ENCODE data around the gene METTL15.

METTL15 gene

GRCh38 chr11:28137366-28137765, 29.2 kb downstream of the METTL15 start:
- DNase-seq (no peak), ATAC-seq (no peak)
- Mint-ChIP-seq H3K27me3 (no peaks in the 10 kb centered on the region), H3K4me1 (no peaks in the 10 kb centered on the region), H3K4me3 (no peak overlapping the region), H3K36me3 (ENCODE audit: low read depth) (peaks cover 68% of the 10 kb centered on the region), H3K9me3 (peaks cover 51% of the 10 kb centered on the region), H3K27ac (no peak overlapping the region)

GRCh38 chr11:28137832-28138231, 29.6 kb downstream of the METTL15 start:
- Mint-ChIP-seq H3K4me3 (no peak overlapping the region), H3K36me3 (ENCODE audit: low read depth) (peaks cover 67% of the 10 kb centered on the region), H3K4me1 (no peaks in the 10 kb centered on the region), H3K27me3 (no peaks in the 10 kb centered on the region), H3K27ac (no peak overlapping the region), H3K9me3 (peaks cover 49% of the 10 kb centered on the region)
- DNase-seq: no peak
- ATAC-seq: no peak

DNA sequence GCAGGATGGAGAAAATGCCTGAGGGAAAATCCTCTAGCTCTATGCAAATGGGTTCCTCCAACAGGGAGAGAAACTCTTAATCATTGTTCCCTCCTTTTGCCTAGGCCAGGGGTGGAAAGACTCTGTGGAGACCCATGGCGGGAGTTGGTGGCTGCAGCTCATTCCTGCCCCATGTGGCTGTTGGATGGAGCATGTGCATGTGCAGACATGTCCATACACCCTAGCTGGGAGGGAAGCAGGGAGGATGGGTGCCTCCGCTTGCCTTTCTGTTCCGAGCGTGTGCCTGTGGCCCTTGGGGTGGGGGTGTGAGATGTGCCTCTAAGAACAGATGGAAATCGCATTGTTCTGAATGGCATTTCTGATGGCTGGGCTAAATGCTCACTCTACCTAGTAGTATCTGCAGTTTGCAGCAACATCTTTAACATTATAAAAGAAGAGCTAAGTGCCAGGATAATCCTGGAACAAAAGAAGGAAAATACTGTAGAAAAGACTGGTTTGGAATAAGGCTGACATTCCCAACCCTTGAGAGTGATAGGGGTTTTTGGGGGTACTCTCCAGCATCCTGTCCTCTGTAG, 31.7 kb downstream of the METTL15 start:
- no peak for ATAC-seq
- H3K27ac Mint-ChIP-seq: no peak overlapping the region
- H3K27me3 Mint-ChIP-seq: no peaks in the 10 kb centered on the region
- peaks cover 38% of the 10 kb centered on the region for H3K9me3 Mint-ChIP-seq
- H3K4me3 Mint-ChIP-seq: no peak overlapping the region
- no peak for DNase-seq
- H3K36me3 Mint-ChIP-seq (ENCODE audit: low read depth): peaks cover 52% of the 10 kb centered on the region
- peaks cover 4% of the 10 kb centered on the region for H3K4me1 Mint-ChIP-seq

DNA sequence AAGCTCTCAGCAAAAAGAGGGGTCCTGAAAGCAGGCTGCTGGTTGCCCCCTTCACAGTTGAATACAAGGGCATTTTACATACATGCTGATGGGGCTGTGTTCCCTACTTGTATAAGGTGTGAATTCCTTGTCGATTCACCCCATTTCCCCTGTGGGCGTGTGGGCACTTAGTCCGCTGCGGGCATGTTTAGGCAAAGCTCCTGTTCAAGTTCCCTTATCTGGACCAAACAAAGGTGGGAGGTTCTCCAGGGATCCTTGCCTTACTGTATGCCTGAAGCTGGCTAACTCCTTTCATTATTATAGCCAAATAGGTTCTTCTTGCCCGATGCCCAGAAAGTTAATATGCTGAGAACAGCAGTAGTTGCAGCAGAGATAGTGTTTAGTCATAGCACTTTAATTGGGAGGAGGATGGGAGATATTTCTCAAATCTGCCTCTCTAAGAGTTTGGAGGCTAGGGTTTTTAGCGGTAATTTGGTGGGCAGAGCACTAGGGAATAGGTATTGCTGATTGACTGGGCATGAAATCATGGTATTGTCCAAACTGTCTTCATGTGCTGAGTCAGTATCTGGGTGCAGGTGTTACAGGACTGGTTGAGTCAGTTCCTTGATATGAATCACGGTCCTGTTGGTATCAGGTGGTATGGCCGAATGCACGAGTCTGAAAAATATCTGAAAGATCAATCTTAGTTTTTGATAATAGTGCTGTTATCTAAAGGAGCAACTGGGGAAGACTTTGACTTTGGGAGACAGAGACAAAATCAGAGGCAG, 32.7 kb downstream of the METTL15 start:
- Mint-ChIP-seq H3K27me3 (no peaks in the 10 kb centered on the region), H3K4me3 (no peak overlapping the region), H3K9me3 (peaks cover 38% of the 10 kb centered on the region), H3K27ac (no peak overlapping the region), H3K36me3 (ENCODE audit: low read depth) (peaks cover 50% of the 10 kb centered on the region), H3K4me1 (peaks cover 4% of the 10 kb centered on the region)
- ATAC-seq (no peak), DNase-seq (no peak)

DNA sequence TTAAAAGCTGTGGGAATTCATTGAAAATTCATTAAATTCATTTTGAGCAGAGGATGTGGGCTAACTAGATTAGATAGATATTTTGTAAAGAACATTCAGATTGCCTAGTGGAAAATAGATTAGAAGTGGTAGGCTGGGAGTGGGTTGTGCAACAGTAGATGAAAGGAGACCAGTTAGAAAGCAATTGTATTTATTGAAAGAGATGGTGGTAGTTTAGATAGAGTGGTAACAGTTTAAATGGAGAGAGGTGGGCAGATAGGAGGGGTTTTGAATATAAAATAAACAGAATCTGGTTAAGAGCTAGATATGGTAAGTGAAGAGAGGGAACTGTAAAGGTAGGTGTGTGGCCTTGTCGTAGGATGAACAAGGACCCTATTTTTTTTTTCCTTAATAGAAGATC, 34.5 kb downstream of the METTL15 start:
- Mint-ChIP-seq H3K27me3 (no peaks in the 10 kb centered on the region), H3K36me3 (ENCODE audit: low read depth) (peaks cover 35% of the 10 kb centered on the region), H3K27ac (no peak overlapping the region), H3K4me1 (peaks cover 7% of the 10 kb centered on the region), H3K4me3 (no peak overlapping the region), H3K9me3 (peaks cover 28% of the 10 kb centered on the region)
- ATAC-seq (no peak), DNase-seq (no peak)

GRCh38 chr11:28144808-28145207, 36.6 kb downstream of the METTL15 start:
- H3K27me3 Mint-ChIP-seq: no peaks in the 10 kb centered on the region
- H3K36me3 Mint-ChIP-seq (ENCODE audit: low read depth): peaks cover 15% of the 10 kb centered on the region
- H3K27ac Mint-ChIP-seq: no peak overlapping the region
- H3K4me1 Mint-ChIP-seq: peaks cover 7% of the 10 kb centered on the region
- peaks cover 11% of the 10 kb centered on the region for H3K9me3 Mint-ChIP-seq
- ATAC-seq: no peak
- DNase-seq: no peak
- H3K4me3 Mint-ChIP-seq: no peak overlapping the region

GRCh38 chr11:28146123-28146751, 38.0 kb downstream of the METTL15 start:
- ATAC-seq (peak; percentile 83), DNase-seq (no peak)
- Mint-ChIP-seq H3K4me1 (peaks cover 7% of the 10 kb centered on the region), H3K9me3 (peaks cover under 1% of the 10 kb centered on the region), H3K27ac (no peak overlapping the region), H3K36me3 (ENCODE audit: low read depth) (peaks cover 2% of the 10 kb centered on the region), H3K4me3 (no peak overlapping the region), H3K27me3 (no peaks in the 10 kb centered on the region)

DNA sequence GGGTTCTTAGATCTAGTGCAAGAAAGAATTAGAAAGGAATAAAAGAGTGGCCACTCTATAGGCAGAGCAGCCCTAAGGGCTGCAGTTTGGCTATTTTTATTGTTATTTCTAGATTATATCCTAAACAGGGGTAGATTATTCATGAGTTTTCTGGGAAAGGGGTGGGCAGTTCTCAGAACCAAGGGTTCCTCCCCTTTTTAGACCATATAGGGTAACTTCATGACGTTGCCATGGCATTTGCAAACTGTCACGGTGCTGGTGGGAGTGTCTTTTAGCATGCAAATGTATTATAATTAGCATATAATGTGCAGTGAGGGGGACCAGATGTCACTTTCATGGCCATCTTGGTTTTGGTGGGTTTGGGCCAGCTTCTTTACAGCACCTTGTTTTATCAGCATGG, 44.6 kb downstream of the METTL15 start:
- H3K9me3 Mint-ChIP-seq: no peaks in the 10 kb centered on the region
- H3K4me3 Mint-ChIP-seq: no peak overlapping the region
- no peaks in the 10 kb centered on the region for H3K27me3 Mint-ChIP-seq
- no peak for DNase-seq
- no peak overlapping the region for H3K27ac Mint-ChIP-seq
- no peaks in the 10 kb centered on the region for H3K4me1 Mint-ChIP-seq
- ATAC-seq: no peak
- peaks cover 18% of the 10 kb centered on the region for H3K36me3 Mint-ChIP-seq (ENCODE audit: low read depth)

- H3K36me3 Mint-ChIP-seq (ENCODE audit: low read depth): peaks cover 26% of the 10 kb centered on the region
- no peak overlapping the region for H3K27ac Mint-ChIP-seq
- H3K4me3 Mint-ChIP-seq: no peak overlapping the region
- H3K9me3 Mint-ChIP-seq: no peaks in the 10 kb centered on the region
- ATAC-seq (no peak), DNase-seq (no peak)
- H3K27me3 Mint-ChIP-seq: no peaks in the 10 kb centered on the region
- H3K4me1 Mint-ChIP-seq: no peaks in the 10 kb centered on the region
Measured at GRCh38 chr11:28153586-28153985, 45.4 kb downstream of the METTL15 start.

GRCh38 chr11:28168718-28169117, 60.5 kb downstream of the METTL15 start:
- peaks cover 34% of the 10 kb centered on the region for H3K36me3 Mint-ChIP-seq (ENCODE audit: low read depth)
- H3K9me3 Mint-ChIP-seq: peaks cover 5% of the 10 kb centered on the region
- H3K4me3 Mint-ChIP-seq: no peak overlapping the region
- DNase-seq: no peak
- H3K27me3 Mint-ChIP-seq: no peaks in the 10 kb centered on the region
- no peak overlapping the region for H3K27ac Mint-ChIP-seq
- peaks cover 10% of the 10 kb centered on the region for H3K4me1 Mint-ChIP-seq
- no peak for ATAC-seq

DNA sequence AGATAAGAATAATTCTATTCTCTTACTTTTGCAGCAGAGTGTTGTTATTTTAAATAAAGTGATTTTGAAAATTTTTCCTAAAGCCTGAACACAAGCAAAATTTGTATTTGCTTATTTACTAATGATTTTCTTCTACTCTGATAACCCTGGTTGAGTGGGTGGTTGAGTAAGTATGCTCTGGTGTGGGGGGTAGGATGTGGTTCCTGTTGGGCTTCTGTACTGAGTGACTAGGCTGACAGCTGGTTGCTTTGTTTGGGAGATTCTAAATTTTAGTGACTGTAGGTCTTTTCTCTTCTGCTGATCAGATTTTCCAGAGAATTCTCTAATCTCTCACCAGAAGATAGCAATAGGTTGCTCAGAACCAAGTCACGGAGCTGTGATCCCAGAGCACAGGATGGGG, 61.6 kb downstream of the METTL15 start:
- H3K27ac Mint-ChIP-seq: no peak overlapping the region
- H3K4me1 Mint-ChIP-seq: peaks cover 10% of the 10 kb centered on the region
- peak; percentile 68 for ATAC-seq
- peaks cover 8% of the 10 kb centered on the region for H3K9me3 Mint-ChIP-seq
- peaks cover 39% of the 10 kb centered on the region for H3K36me3 Mint-ChIP-seq (ENCODE audit: low read depth)
- H3K27me3 Mint-ChIP-seq: no peaks in the 10 kb centered on the region
- DNase-seq: no peak
- no peak overlapping the region for H3K4me3 Mint-ChIP-seq

- Mint-ChIP-seq H3K9me3 (peaks cover 12% of the 10 kb centered on the region), H3K27ac (no peak overlapping the region), H3K27me3 (no peaks in the 10 kb centered on the region), H3K4me1 (peaks cover 10% of the 10 kb centered on the region), H3K4me3 (no peak overlapping the region), H3K36me3 (ENCODE audit: low read depth) (peaks cover 41% of the 10 kb centered on the region)
- ATAC-seq (no peak), DNase-seq (no peak)
Measured at GRCh38 chr11:28170759-28171158, 62.6 kb downstream of the METTL15 start.

DNA sequence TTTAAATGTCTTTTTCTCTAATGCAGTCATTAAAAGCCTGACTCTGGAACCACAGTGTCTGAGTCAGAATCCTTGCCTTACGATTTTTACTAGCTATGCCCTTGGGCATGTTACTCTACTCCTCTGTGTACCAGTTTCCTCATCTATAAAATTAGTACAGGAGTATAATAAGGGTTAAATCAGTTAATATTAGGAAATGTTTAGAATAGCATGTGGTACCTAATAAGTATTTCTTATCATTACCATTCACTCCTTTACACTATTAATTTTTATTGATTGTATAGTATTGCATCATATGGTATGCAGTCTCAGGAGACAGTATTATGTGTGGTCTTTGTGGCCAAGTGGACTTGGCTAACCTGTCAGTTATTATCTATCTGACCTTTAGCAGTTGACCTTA, 68.2 kb downstream of the METTL15 start:
- DNase-seq (no peak), ATAC-seq (no peak)
- Mint-ChIP-seq H3K36me3 (ENCODE audit: low read depth) (peaks cover 24% of the 10 kb centered on the region), H3K27me3 (no peaks in the 10 kb centered on the region), H3K9me3 (peaks cover 13% of the 10 kb centered on the region), H3K4me1 (peaks cover 1% of the 10 kb centered on the region), H3K27ac (no peak overlapping the region), H3K4me3 (no peak overlapping the region)

- H3K27me3 Mint-ChIP-seq: no peaks in the 10 kb centered on the region
- DNase-seq: no peak
- no peak overlapping the region for H3K27ac Mint-ChIP-seq
- ATAC-seq: no peak
- H3K9me3 Mint-ChIP-seq: peaks cover 8% of the 10 kb centered on the region
- peaks cover 24% of the 10 kb centered on the region for H3K36me3 Mint-ChIP-seq (ENCODE audit: low read depth)
- H3K4me1 Mint-ChIP-seq: peaks cover 3% of the 10 kb centered on the region
- no peak overlapping the region for H3K4me3 Mint-ChIP-seq
Measured at GRCh38 chr11:28195449-28195848, 87.3 kb downstream of the METTL15 start.

DNA sequence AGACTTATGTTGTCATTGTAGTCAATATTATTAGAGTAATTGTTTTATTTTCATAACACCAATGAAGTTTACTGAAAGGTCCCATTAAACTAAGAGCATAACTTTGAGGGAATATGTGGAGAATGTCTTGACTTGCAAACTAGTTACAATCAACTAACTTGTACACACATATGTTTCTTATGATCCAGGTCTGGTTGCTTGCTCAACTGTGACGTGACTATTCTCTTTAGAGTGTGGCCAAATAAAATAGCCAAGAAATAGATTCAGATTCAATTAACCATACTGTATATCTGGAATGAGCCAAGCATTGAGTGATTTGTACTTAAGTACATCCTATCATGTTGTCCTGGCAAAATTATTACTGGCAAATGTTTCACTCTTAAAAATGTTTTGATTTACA, 101.7 kb downstream of the METTL15 start:
- no peak overlapping the region for H3K4me3 Mint-ChIP-seq
- H3K4me1 Mint-ChIP-seq: peaks cover 13% of the 10 kb centered on the region
- no peak overlapping the region for H3K27ac Mint-ChIP-seq
- H3K36me3 Mint-ChIP-seq (ENCODE audit: low read depth): peaks cover 31% of the 10 kb centered on the region
- H3K27me3 Mint-ChIP-seq: no peaks in the 10 kb centered on the region
- peaks cover 12% of the 10 kb centered on the region for H3K9me3 Mint-ChIP-seq
- ATAC-seq: no peak
- no peak for DNase-seq

All from activated naive CD8-positive, alpha-beta T cell treated with anti-CD3 and anti-CD28 coated beads, Interleukin-2, amount 50 U/mL, for 24 hours (primary cell).